GM18519 (cell line): ENCODE data around the gene SFI1.
"Not testable (repeated sequence)": the region's sequence is repeated elsewhere in the genome, so short reads cannot be mapped to it uniquely, and the experiment has no call there.

Experiments used
- ATAC-seq: cut with Tn5 transposase; IDR thresholded peaks from one replicate; pipeline ENCODE4 v1.9.1; 2021; ENCODE audit warnings: mild to moderate bottlenecking, moderate library complexity; ENCODE audit not compliant: unreplicated experiment, low FRiP score

The SFI1 gene, protein sequence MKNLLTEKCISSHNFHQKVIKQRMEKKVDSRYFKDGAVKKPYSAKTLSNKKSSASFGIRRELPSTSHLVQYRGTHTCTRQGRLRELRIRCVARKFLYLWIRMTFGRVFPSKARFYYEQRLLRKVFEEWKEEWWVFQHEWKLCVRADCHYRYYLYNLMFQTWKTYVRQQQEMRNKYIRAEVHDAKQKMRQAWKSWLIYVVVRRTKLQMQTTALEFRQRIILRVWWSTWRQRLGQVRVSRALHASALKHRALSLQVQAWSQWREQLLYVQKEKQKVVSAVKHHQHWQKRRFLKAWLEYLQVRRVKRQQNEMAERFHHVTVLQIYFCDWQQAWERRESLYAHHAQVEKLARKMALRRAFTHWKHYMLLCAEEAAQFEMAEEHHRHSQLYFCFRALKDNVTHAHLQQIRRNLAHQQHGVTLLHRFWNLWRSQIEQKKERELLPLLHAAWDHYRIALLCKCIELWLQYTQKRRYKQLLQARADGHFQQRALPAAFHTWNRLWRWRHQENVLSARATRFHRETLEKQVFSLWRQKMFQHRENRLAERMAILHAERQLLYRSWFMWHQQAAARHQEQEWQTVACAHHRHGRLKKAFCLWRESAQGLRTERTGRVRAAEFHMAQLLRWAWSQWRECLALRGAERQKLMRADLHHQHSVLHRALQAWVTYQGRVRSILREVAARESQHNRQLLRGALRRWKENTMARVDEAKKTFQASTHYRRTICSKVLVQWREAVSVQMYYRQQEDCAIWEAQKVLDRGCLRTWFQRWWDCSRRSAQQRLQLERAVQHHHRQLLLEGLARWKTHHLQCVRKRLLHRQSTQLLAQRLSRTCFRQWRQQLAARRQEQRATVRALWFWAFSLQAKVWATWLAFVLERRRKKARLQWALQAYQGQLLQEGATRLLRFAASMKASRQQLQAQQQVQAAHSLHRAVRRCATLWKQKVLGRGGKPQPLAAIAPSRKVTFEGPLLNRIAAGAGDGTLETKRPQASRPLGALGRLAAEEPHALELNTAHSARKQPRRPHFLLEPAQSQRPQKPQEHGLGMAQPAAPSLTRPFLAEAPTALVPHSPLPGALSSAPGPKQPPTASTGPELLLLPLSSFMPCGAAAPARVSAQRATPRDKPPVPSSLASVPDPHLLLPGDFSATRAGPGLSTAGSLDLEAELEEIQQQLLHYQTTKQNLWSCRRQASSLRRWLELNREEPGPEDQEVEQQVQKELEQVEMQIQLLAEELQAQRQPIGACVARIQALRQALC

GRCh38 chr22:31496007-31496734, at the start of gene SFI1:
TSS of gene SFI1 (plus strand) at chr22:31496536. CDS start at chr22:31508285, 11,749 bp downstream.
- ATAC-seq, result peak; percentile 71

- ATAC-seq, result no peak
Observed at GRCh38 chr22:31446767-31447166, 49.6 kb upstream of the SFI1 start.

GRCh38 chr22:31447337-31447736, 49.0 kb upstream of the SFI1 start:
- ATAC-seq, result no peak

DNA sequence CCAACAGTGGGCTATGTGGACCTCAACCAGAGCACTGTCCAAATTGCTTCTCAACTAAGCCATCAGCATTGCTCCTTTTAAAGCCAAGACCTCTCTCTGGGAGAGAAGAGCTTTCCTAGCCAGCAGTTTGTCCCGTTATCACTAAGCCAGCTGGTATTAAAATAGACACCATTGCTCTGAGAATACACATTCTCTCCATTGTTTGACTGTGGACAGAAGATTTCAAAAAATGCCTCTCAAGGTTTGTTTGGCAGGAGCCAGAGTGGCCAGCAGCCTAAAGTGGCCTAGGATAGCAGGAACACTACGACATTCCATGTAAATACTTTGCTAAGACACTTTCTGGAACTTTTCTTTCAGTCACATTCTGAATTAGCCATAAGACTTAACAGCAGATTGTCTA, 48.0 kb upstream of the SFI1 start:
- no peak for ATAC-seq

DNA sequence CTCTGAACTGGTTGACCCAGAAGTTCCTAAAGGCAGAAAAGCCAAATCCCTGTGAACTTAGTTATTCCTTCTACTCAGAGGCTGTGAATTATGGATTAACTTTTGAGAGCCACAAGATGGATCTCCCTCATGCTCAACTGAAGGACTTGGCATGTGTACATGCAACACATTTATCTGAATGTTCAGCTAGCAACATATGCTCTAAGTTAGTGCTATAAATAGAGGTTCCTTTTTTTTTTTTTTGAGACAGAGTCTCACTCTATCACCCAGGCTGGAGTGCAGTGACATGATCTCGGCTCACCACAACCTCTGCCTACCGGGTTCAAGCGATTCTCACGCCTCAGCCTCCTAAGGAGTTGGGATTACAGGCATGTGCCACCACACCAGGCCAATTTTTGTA, 46.8 kb upstream of the SFI1 start:
- ATAC-seq, result no peak

- ATAC-seq, result no peak
Observed at GRCh38 chr22:31451709-31452571, 44.4 kb upstream of the SFI1 start.

DNA sequence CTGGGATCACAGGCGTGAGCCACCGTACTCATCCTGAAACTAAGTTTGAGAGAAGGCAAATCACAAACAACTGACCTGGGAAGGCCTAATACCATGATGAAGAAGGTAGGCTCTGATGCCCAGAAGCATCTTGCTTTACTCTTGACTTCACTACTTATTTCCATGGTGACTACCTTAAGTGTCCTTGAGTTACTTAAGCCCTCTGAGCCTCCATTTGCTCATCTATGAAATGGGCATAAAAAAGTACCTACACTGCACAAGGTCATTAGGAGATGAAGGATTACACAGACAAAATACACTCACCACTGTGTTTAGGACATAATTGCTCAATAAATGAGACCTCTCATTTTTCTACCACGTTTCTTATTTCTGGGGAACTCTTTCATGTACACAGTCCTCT, 34.6 kb upstream of the SFI1 start:
- no peak for ATAC-seq

DNA sequence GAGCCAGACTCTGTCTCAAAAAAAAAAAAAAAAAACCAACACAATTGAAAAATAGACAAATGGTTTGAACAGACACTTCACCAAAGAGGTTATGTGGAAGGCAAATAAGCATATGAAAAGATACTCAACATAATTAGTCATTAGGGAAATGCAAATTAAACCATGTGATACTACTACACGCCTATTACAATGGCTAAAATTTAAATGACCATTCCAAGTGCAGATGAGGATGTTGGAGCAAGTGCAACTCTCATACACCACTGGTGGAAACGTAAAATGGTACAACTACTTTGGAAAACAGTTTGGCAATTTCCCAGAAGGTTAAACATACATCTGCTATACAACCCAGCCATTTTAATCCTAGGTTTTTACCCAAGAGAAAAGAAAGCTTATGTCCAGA, 31.0 kb upstream of the SFI1 start:
- ATAC-seq, result no peak

GRCh38 chr22:31474743-31475142, 21.6 kb upstream of the SFI1 start:
- ATAC-seq, result no peak

DNA sequence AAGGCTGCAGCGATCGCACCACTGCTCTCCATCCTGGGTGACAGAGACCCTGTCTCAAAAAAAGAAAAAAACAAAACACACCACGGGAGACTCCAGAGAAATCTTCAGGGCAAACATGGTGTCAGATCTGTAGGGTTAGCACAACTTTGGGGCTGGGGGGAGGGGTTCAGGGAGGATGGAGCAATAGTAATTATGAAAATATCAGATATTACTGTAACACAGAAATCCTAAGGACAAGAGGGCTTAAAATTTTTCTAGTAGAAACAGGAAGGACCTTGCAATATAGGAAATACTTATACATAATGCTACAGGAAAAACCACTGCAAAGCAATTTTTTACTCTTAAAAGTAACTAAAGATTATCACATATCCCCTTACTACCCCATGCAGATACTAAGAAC, 20.5 kb upstream of the SFI1 start:
- no peak for ATAC-seq

DNA sequence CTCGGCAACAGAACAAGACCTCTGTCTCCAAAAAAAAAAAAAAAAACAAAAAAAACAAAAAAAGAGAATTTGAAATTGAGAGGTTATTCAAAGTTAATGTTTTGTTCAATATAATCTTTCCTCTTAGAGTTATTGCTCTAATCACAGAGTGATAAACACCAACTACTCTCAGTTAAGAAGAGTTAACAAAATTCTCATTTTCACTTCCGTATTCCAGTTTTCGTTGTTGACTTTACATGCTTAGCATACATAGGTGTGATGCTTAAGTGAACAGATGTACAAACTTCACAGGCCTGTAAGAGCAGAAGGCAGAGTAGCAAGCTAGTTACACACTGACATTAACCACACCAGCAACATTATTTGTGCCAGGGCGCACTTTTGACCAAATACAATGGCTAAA, 19.0 kb upstream of the SFI1 start:
- ATAC-seq, result no peak

- ATAC-seq, result no peak
Observed at GRCh38 chr22:31481129-31481528, 15.2 kb upstream of the SFI1 start.

- not testable (repeated sequence) for ATAC-seq
Observed at GRCh38 chr22:31482470-31482869, 13.9 kb upstream of the SFI1 start.

- ATAC-seq, result not testable (repeated sequence)
Observed at GRCh38 chr22:31486369-31486768, 10.0 kb upstream of the SFI1 start.

DNA sequence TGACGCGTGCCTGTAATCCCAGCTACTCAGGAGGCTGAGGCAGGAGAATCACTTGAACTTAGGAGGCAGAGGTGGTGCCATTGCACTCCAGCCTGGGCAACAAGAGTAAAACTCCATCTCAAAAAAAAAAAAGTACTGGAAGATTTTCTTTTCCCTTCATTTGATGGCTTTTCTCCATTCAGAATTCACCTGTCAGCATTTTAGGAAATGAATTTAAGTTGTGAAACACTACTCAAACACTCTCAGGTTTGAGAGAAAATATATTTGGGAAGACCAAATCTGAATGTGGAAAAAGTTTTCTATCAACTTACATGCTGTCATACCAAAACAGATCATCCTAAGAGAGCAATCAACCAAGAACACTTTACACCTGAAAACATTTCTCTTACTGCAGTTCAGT, 9.4 kb upstream of the SFI1 start:
- no peak for ATAC-seq

- ATAC-seq, result no peak
Observed at GRCh38 chr22:31488346-31488883, 7.9 kb upstream of the SFI1 start.

- ATAC-seq, result no peak
Observed at GRCh38 chr22:31488988-31489617, 7.2 kb upstream of the SFI1 start.

- no peak for ATAC-seq
Observed at GRCh38 chr22:31489632-31490495, 6.5 kb upstream of the SFI1 start, which contains the start of gene EIF4ENIF1. TSS of gene EIF4ENIF1 (minus strand) at chr22:31489842. CDS start at chr22:31488718, 1,124 bp downstream.
